HEK293 (cell line): ENCODE measurements around the gene PHF21A.

Source experiments
- CTCF ChIA-PET: fragments of 350-600 bp; formaldehyde crosslinking; extraction: SDS; loops from one replicate; lab custom pipeline; 2021; ENCODE audit warnings: antibody characterized with exemption; lab: Yijun Ruan, JAX
- POLR2A ChIA-PET: fragments of 300-600 bp; formaldehyde crosslinking; extraction: SDS; loops from one replicate; lab custom pipeline; 2020; ENCODE audit warnings: antibody characterized with exemption, inconsistent platforms; lab: Yijun Ruan, JAX
- H3K27ac ChIP-seq: fragments of 200-500 bp; sonication (Bioruptor generic); 2 replicates; pipeline ENCODE4 v1.5.1; 2014; ENCODE audit warnings: low read depth, low read length, control low read depth, inconsistent platforms; ENCODE audit errors: extremely low read depth
- H3K36me3 ChIP-seq, 2 experiments: fragments of 200-500 bp in 1 of 2; sonication (Bioruptor generic) in 1 of 2; 1 replicate in 1 of 2; 2 replicates in 1 of 2; pipeline ENCODE4 v1.5.1; 2014 to 2017; ENCODE audit warnings: inconsistent platforms in 2 of 2, low read length in 2 of 2; ENCODE audit not compliant: control insufficient read depth in 2 of 2, insufficient read depth in 1 of 2
- H3K4me1 ChIP-seq: fragments of 200-500 bp; sonication (Bioruptor generic); 2 replicates; pipeline ENCODE4 v1.5.1; 2014; ENCODE audit warnings: mild to moderate bottlenecking, low read length, inconsistent platforms; ENCODE audit not compliant: control insufficient read depth, insufficient read depth
- H3K4me3 ChIP-seq: 2 replicates; pipeline ENCODE4 v1.5.1; 2011; ENCODE audit warnings: low read depth, mild to moderate bottlenecking, control low read depth, low read length, moderate library complexity
- H3K9me3 ChIP-seq: fragments of 200-500 bp; sonication (Bioruptor generic); 2 replicates; pipeline ENCODE4 v1.5.1; 2014; ENCODE audit warnings: low read depth, low read length, inconsistent platforms; ENCODE audit not compliant: control insufficient read depth, insufficient read depth
- ATF2 ChIP-seq: fragments of 450-650 bp; formaldehyde crosslinking; IDR thresholded peaks from 2 replicates; pipeline ENCODE4 v1.5.1; 2016; ENCODE audit warnings: missing biosample characterization, missing genetic modification characterization, low read depth
- HIC1 ChIP-seq: fragments of 450-650 bp; formaldehyde crosslinking; IDR thresholded peaks from 2 replicates; pipeline ENCODE4 v1.5.1; 2016; ENCODE audit warnings: missing biosample characterization, missing genetic modification characterization
- KLF7 ChIP-seq: fragments of 450-650 bp; formaldehyde crosslinking; IDR thresholded peaks from 2 replicates; pipeline ENCODE4 v1.5.1; 2016; ENCODE audit warnings: missing biosample characterization, missing genetic modification characterization, borderline replicate concordance
- OSR2 ChIP-seq: fragments of 450-650 bp; formaldehyde crosslinking; IDR thresholded peaks from 2 replicates; pipeline ENCODE4 v1.5.1; 2016; ENCODE audit warnings: missing biosample characterization, missing genetic modification characterization
- PBX3 ChIP-seq: sonication (generic); formaldehyde crosslinking; IDR thresholded peaks from 2 replicates; pipeline ENCODE4 v1.8.1; 2022; ENCODE audit warnings: mild to moderate bottlenecking, moderate library complexity, missing genetic modification reagents
- PRDM10 ChIP-seq: fragments of 450-650 bp; formaldehyde crosslinking; IDR thresholded peaks from 2 replicates; pipeline ENCODE4 v1.5.1; 2016; ENCODE audit warnings: missing biosample characterization, missing genetic modification characterization
- ZBTB21 ChIP-seq: fragments of 450-650 bp; formaldehyde crosslinking; IDR thresholded peaks from 2 replicates; pipeline ENCODE4 v1.5.1; 2017; ENCODE audit warnings: missing biosample characterization, missing genetic modification characterization
- ZBTB44 ChIP-seq: fragments of 450-650 bp; IDR thresholded peaks from 2 replicates; pipeline ENCODE4 v1.5.1; 2018; ENCODE audit warnings: missing biosample characterization, mild to moderate bottlenecking, missing genetic modification characterization
- ZNF112 ChIP-seq: fragments of 450-650 bp; formaldehyde crosslinking; IDR thresholded peaks from 2 replicates; pipeline ENCODE4 v1.5.0; 2017; ENCODE audit warnings: missing biosample characterization, missing genetic modification characterization
- ZNF138 ChIP-seq: fragments of 450-650 bp; formaldehyde crosslinking; IDR thresholded peaks from 2 replicates; pipeline ENCODE4 v1.5.1; 2016; ENCODE audit warnings: missing biosample characterization, missing genetic modification characterization, borderline replicate concordance
- ZNF146 ChIP-seq: fragments of 450-650 bp; formaldehyde crosslinking; IDR thresholded peaks from 2 replicates; pipeline ENCODE4 v1.5.1; 2016; ENCODE audit warnings: missing biosample characterization, missing genetic modification characterization
- ZNF214 ChIP-seq: fragments of 450-650 bp; formaldehyde crosslinking; IDR thresholded peaks from 2 replicates; pipeline ENCODE4 v1.5.1; 2017; ENCODE audit warnings: missing biosample characterization, mild to moderate bottlenecking, missing genetic modification characterization, borderline replicate concordance
- ZNF221 ChIP-seq: fragments of 450-650 bp; formaldehyde crosslinking; IDR thresholded peaks from 2 replicates; pipeline ENCODE4 v1.5.1; 2017; ENCODE audit warnings: missing biosample characterization, missing genetic modification characterization, borderline replicate concordance
- ZNF341 ChIP-seq: fragments of 450-650 bp; formaldehyde crosslinking; IDR thresholded peaks from 2 replicates; pipeline ENCODE4; 2016; ENCODE audit warnings: low read depth, missing biosample characterization, missing genetic modification characterization
- ZNF544 ChIP-seq: fragments of 450-650 bp; formaldehyde crosslinking; IDR thresholded peaks from 2 replicates; pipeline ENCODE4 v1.5.0; 2017; ENCODE audit warnings: missing biosample characterization, missing genetic modification characterization
- ZNF670 ChIP-seq: fragments of 450-650 bp; formaldehyde crosslinking; IDR thresholded peaks from 2 replicates; pipeline ENCODE4 v1.5.1; 2016; ENCODE audit warnings: missing biosample characterization, missing genetic modification characterization, low read depth
- ZNF777 ChIP-seq: fragments of 450-650 bp; formaldehyde crosslinking; IDR thresholded peaks from 2 replicates; pipeline ENCODE4 v1.5.1; 2017; ENCODE audit warnings: missing biosample characterization, missing genetic modification characterization, borderline replicate concordance
- ZNF837 ChIP-seq: fragments of 450-650 bp; formaldehyde crosslinking; IDR thresholded peaks from 2 replicates; pipeline ENCODE4 v1.5.1; 2016; ENCODE audit warnings: missing biosample characterization, missing genetic modification characterization

Gene PHF21A

GRCh38 chr11:46066335-46066734 is 54.9 kb downstream of the PHF21A start:
- Histone ChIP-seq H3K4me1 (no peaks in the 10 kb centered on the region), H3K4me3 (no peak overlapping the region), H3K27ac (no peak overlapping the region), H3K9me3 (no peaks in the 10 kb centered on the region), H3K36me3 (peaks cover 0 to 9% of the 10 kb centered on the region in 2 experiments; a peak in 1 of 3 replicates)
- ChIA-PET POLR2A (no interaction called here), CTCF (interaction anchor here (0.6 to 1.0 kb wide), 3 partner anchors 11 to 29 kb away, joined by 3 to 4 read pairs (median 3); no protein-coding TSS in a partner anchor)
- TF ChIP-seq ZNF112 (tag by site-specific recombination) = no peak
- TF ChIP-seq ZNF544 (tag by site-specific recombination) = no peak
- TF ChIP-seq HIC1 = no peak
- TF ChIP-seq ATF2 (tag by site-specific recombination) = no peak
- no peak for TF ChIP-seq ZBTB21 (tag by site-specific recombination)
- TF ChIP-seq OSR2 = no peak
- no peak for TF ChIP-seq KLF7 (tag by site-specific recombination)
- no peak for TF ChIP-seq PBX3 (CRISPR knock-in tag)
- no peak for TF ChIP-seq ZNF138 (tag by site-specific recombination)
- TF ChIP-seq ZNF670 (tag by site-specific recombination) = no peak
- TF ChIP-seq ZNF221 (tag by site-specific recombination) = no peak
- TF ChIP-seq ZBTB44 (tag by site-specific recombination) = no peak
- TF ChIP-seq ZNF837 = no peak
- no peak for TF ChIP-seq PRDM10
- TF ChIP-seq ZNF341 = no peak
- TF ChIP-seq ZNF777 (tag by site-specific recombination) = no peak
- TF ChIP-seq ZNF214 (tag by site-specific recombination) = no peak
- TF ChIP-seq ZNF146 (tag by site-specific recombination) = no peak
